Vagina (tissue), 2 donors: Measurements from ENCODE around the gene SSR2.

Experiments used
- CTCF ChIP-seq, 3 experiments: fragments of 450-650 bp in 2 of 3; fragments of 200-600 bp in 1 of 3; sonication (generic) in 1 of 3; IDR thresholded peaks; one replicate each; pipeline ENCODE4 v1.5.1; 2017 to 2019; ENCODE audit warnings: antibody characterized with exemption in 3 of 3, mild to moderate bottlenecking in 2 of 3, moderate library complexity in 2 of 3
- POLR2AphosphoS5 ChIP-seq, 2 donors: sonication (generic); formaldehyde crosslinking; IDR thresholded peaks; one replicate each; pipeline ENCODE4 v1.9.0; 2017; ENCODE audit warnings: antibody characterized with exemption in 2 of 2, mild to moderate bottlenecking in 2 of 2, low read depth in 1 of 2; ENCODE audit not compliant: insufficient read depth in 1 of 2

- TF ChIP-seq POLR2AphosphoS5 (IDR thresholded peaks at IDR 0.05; ENCODE audit: insufficient read depth in 1 of 2, low read depth in 1 of 2) (peak; percentile 48 to 62), CTCF (IDR thresholded peaks at IDR 0.05) (no peak)
Observed at GRCh38 chr1:155983191-155984024, 37.3 kb downstream of the SSR2 start.
